IMR-90 (cell line): ENCODE measurements around the gene SREBF2. TPM values are rescaled to one million over a fixed set of nuclear protein-coding genes. Genes with fewer than 3 reads are reported as not detected.

Experiments used
- ATAC-seq: fragments of 200-7000 bp; cut with Tn5 transposase; 2 replicates; pipeline ENCODE4 v1.9.1; 2020; ENCODE audit warnings: low read depth, mild to moderate bottlenecking, moderate library complexity
- BruUV-seq: library from RNA; stranded (reverse); fragments of 400-500 nt; replicated peaks from 2 replicates; lab custom pipeline; 2021; lab: Mats Ljungman, UMichigan
- CTCF ChIA-PET: fragments of 300-600 bp; formaldehyde crosslinking; extraction: SDS; loops from one replicate; lab custom pipeline; 2021; ENCODE audit warnings: antibody characterized with exemption; lab: Yijun Ruan, JAX
- POLR2A ChIA-PET: fragments of 300-600 bp; sonication (Branson Sonifier 250); formaldehyde crosslinking; loops from one replicate; lab custom pipeline; 2022; ENCODE audit warnings: antibody characterized with exemption; ENCODE audit not compliant: unreplicated experiment; lab: Charles Lee
- DNase-seq: peaks from one replicate; pipeline ENCODE4 v3.0.0; 2013
- H2AFZ ChIP-seq: replicated peaks from 2 replicates; pipeline ENCODE3; 2013; ENCODE audit warnings: low read length, mild to moderate bottlenecking; ENCODE audit not compliant: poor library complexity
- H2AK5ac ChIP-seq: 2 replicates; pipeline ENCODE4 v1.6.1; 2013; ENCODE audit warnings: low read depth, low read length, inconsistent platforms
- H2AK9ac ChIP-seq: replicated peaks from 2 replicates; pipeline ENCODE3; 2013; ENCODE audit warnings: mild to moderate bottlenecking, low read depth, low read length, moderate library complexity; ENCODE audit not compliant: poor library complexity
- H2BK120ac ChIP-seq: 2 replicates; pipeline ENCODE4 v1.6.1; 2013; ENCODE audit warnings: low read depth, low read length, inconsistent platforms
- H2BK15ac ChIP-seq: 3 replicates; pipeline ENCODE4 v1.6.1; 2013; ENCODE audit warnings: low read depth, low read length, inconsistent platforms
- H2BK20ac ChIP-seq: 2 replicates; pipeline ENCODE4 v1.6.1; 2013; ENCODE audit warnings: low read depth, mild to moderate bottlenecking, inconsistent platforms, low read length, moderate library complexity
- H2BK5ac ChIP-seq: 2 replicates; pipeline ENCODE4 v1.6.1; 2013; ENCODE audit warnings: mild to moderate bottlenecking, low read depth, low read length, inconsistent platforms; ENCODE audit not compliant: poor library complexity, severe bottlenecking
- H3K14ac ChIP-seq: replicated peaks from 2 replicates; pipeline ENCODE4 v1.6.1; 2013; ENCODE audit warnings: low read depth, low read length, inconsistent platforms
- H3K18ac ChIP-seq: 2 replicates; pipeline ENCODE4 v1.6.1; 2013; ENCODE audit warnings: low read depth, low read length, control low read depth
- H3K23ac ChIP-seq: 2 replicates; pipeline ENCODE4 v1.6.1; 2013; ENCODE audit warnings: low read depth, low read length, inconsistent platforms
- H3K27ac ChIP-seq: 2 replicates; pipeline ENCODE4 v1.5.1; 2013; ENCODE audit warnings: mild to moderate bottlenecking, control low read depth, low read length; ENCODE audit not compliant: insufficient read depth
- H3K27me3 ChIP-seq: 2 replicates; pipeline ENCODE4 v1.6.1; 2013; ENCODE audit warnings: low read length; ENCODE audit not compliant: control insufficient read depth, insufficient read depth
- H3K36me3 ChIP-seq: 2 replicates; pipeline ENCODE4 v1.6.1; 2013; ENCODE audit warnings: low read length, mixed read lengths; ENCODE audit not compliant: control insufficient read depth, insufficient read depth
- H3K4ac ChIP-seq: 2 replicates; pipeline ENCODE4 v1.6.1; 2013; ENCODE audit warnings: low read depth, low read length, inconsistent platforms
- H3K4me1 ChIP-seq: 2 replicates; pipeline ENCODE4 v1.6.1; 2013; ENCODE audit warnings: low read length, mixed read lengths; ENCODE audit not compliant: control insufficient read depth, insufficient read depth
- H3K4me2 ChIP-seq: 2 replicates; pipeline ENCODE4 v1.6.1; 2013; ENCODE audit warnings: low read depth, mild to moderate bottlenecking, control low read depth, low read length, moderate library complexity
- H3K4me3 ChIP-seq: 2 replicates; pipeline ENCODE4 v1.5.1; 2013; ENCODE audit warnings: low read depth, mild to moderate bottlenecking, control low read depth, low read length, moderate library complexity; ENCODE audit not compliant: insufficient read depth
- H3K56ac ChIP-seq: 2 replicates; pipeline ENCODE4 v1.6.1; 2013; ENCODE audit warnings: low read length, inconsistent platforms; ENCODE audit not compliant: insufficient read depth; ENCODE audit errors: extremely low read depth
- H3K79me1 ChIP-seq, 2 experiments: 2 replicates each; pipeline ENCODE4 v1.6.1; 2013; ENCODE audit warnings: low read length in 2 of 2, inconsistent platforms in 1 of 2, low read depth in 1 of 2
- H3K9ac ChIP-seq: 2 replicates; pipeline ENCODE4 v1.6.1; 2013; ENCODE audit warnings: low read depth, low read length, control low read depth
- H3K9me1 ChIP-seq: 2 replicates; pipeline ENCODE4 v1.6.1; 2013; ENCODE audit warnings: low read length, inconsistent platforms; ENCODE audit not compliant: insufficient read depth
- H3K9me3 ChIP-seq: 2 replicates; pipeline ENCODE4 v1.6.1; 2013; ENCODE audit warnings: low read length; ENCODE audit not compliant: control insufficient read depth, insufficient read depth
- H4K20me1 ChIP-seq: 2 replicates; pipeline ENCODE4 v1.6.1; 2013; ENCODE audit warnings: low read length, inconsistent platforms; ENCODE audit not compliant: insufficient read depth
- H4K5ac ChIP-seq: 2 replicates; pipeline ENCODE4 v1.6.1; 2013; ENCODE audit warnings: mild to moderate bottlenecking, low read depth, low read length, control low read depth
- H4K8ac ChIP-seq, 2 experiments: 2 replicates each; pipeline ENCODE4 v1.6.1; 2013; ENCODE audit warnings: low read depth in 2 of 2, low read length in 2 of 2, control low read depth in 1 of 2, inconsistent platforms in 1 of 2
- H4K91ac ChIP-seq: 2 replicates; pipeline ENCODE4 v1.6.1; 2013; ENCODE audit warnings: low read depth, low read length, inconsistent platforms; ENCODE audit not compliant: insufficient read depth
- MAFK ChIP-seq: IDR thresholded peaks from 2 replicates; pipeline ENCODE4 v1.6.1; 2012; ENCODE audit warnings: low read depth, low read length, improper control_type of control experiment
- WGBS, 2 experiments: methylation state at CpG; one replicate each; pipeline versions ENCODE4 v1.1.5 to v1.1.7; 2013; ENCODE audit warnings: missing lambda C conversion rate in 2 of 2; ENCODE audit not compliant: insufficient read length in 1 of 2; ENCODE audit errors: extremely low coverage in 2 of 2; 5-methylcytosine and 5-hydroxymethylcytosine counted together
- dilution Hi-C: fragments of 300-500 bp; cut with HindIII; formaldehyde crosslinking; loops from one replicate; pipeline ENCODE4 v1.14.3; 2018; ENCODE audit warnings: low sequenced_read_pairs; ENCODE audit not compliant: unreplicated experiment
- in situ Hi-C: fragments of 300-500 bp; cut with MboI; formaldehyde crosslinking; loops from 3 replicates; pipeline ENCODE4 v1.14.3; 2019; ENCODE audit warnings: low sequenced_read_pairs, inconsistent platforms, mixed read lengths
- intact Hi-C: fragments of 100-400 bp; cut with micrococcal nuclease; formaldehyde crosslinking; loops from 2 replicates; pipeline ENCODE4 v1.10.0; 2022
- polyA plus RNA-seq, 3 experiments: library from polyadenylated mRNA; depleted of rRNA; stranded (reverse); fragments of >200 nt; gene quantifications; 2 replicates each; pipeline ENCODE4 v1.2.3, GENCODE V29; 2012; ENCODE audit warnings: low replicate concordance in 1 of 3
- total RNA-seq: library from RNA; depleted of rRNA; stranded (reverse); fragments of >200 nt; gene quantifications from 2 replicates; pipeline ENCODE4 v1.2.3, GENCODE V29; 2012

Gene SREBF2
- total and polyA plus RNA-seq, 2 of the 4 experiments (the other 2 are of a cell fraction): 8.1 to 47.4 TPM

DNA sequence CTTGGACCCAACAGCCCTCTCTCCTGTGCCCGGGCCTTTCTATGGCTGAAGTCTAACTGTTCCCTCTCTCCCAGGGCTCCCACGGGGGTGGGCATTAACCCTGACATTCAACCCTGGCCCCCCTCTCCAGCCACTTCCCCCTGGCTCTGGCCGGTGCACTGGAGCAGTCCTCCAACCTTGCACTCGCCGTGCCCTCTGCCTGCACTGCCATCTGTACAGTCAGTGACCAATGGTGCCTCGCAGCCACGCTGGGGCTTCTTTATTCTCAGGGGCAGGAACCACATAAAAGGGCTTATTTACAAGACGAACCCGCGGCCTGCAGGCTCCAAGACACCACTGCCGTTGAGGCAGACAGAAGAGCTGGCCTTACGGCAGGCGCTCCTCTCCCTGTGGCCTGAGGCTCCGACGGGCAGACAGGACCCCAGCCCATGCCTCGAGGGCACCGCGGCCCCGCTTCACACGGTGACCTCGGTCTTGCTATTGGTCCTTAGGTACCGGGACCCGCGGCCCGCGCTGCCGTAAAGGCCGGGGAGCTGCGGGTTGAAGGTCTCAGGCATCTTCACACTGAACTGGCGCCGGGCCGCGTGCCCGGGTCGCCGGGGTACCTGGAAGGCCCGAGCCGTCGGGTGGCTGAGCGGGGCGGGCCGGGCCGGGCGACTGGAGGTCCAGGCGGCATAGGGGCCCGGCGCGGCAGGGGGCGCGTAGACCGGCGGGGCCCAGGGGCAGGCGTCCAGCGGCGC is 76.6 kb downstream of the SREBF2 start:
- no peak overlapping the region for H3K18ac ChIP-seq
- H3K27me3 ChIP-seq: peaks cover 52% of the 10 kb centered on the region
- no peak overlapping the region for H3K4ac ChIP-seq
- H3K79me1 ChIP-seq: no peaks in the 10 kb centered on the region
- DNase-seq: no peak
- 37% methylated on average over 19 of the region's 55 CpGs; no CpG with 5 or more reads in 1 of the 2 experiments for whole genome bisulfite sequencing, 2 experiments
- H2AK5ac ChIP-seq: no peak overlapping the region
- H2BK5ac ChIP-seq: no peak overlapping the region
- no peak overlapping the region for H3K27ac ChIP-seq
- no TSS peak for BruUV-seq
- H3K36me3 ChIP-seq: peaks cover 5% of the 10 kb centered on the region; the same call in 1 of the 2 replicates
- H3K14ac ChIP-seq: no peak overlapping the region
- H2BK120ac ChIP-seq: no peak overlapping the region
- H2AFZ ChIP-seq: peak overlapping the region; percentile 2
- no peak overlapping the region for H3K56ac ChIP-seq
- in situ Hi-C loops (no loop called here), intact Hi-C loops (no loop called here), dilution Hi-C loops (no loop called here)
- H3K4me1 ChIP-seq: peaks cover 2% of the 10 kb centered on the region; the same call in 1 of the 2 replicates
- H3K9ac ChIP-seq: no peak overlapping the region
- H3K9me3 ChIP-seq: no peaks in the 10 kb centered on the region
- no peak overlapping the region for H4K8ac ChIP-seq
- no peaks in the 10 kb centered on the region for H3K9me1 ChIP-seq
- no peak for ATAC-seq
- H2BK20ac ChIP-seq: no peak overlapping the region
- H4K20me1 ChIP-seq: peaks cover 7% of the 10 kb centered on the region
- H3K23ac ChIP-seq: no peak overlapping the region
- no peak overlapping the region; the same call in 1 of the 2 replicates for H3K4me3 ChIP-seq
- no peak overlapping the region for H2BK15ac ChIP-seq
- H3K4me2 ChIP-seq: no peak overlapping the region
- no peak overlapping the region for H4K5ac ChIP-seq
- H2AK9ac ChIP-seq: peak overlapping the region; percentile 52
- CTCF ChIA-PET: no interaction called here
- no peak for TF ChIP-seq MAFK
- no peak overlapping the region for H4K91ac ChIP-seq
- POLR2A ChIA-PET: no interaction called here
